NCI-H1694 treated with DMSO at 0.1 percent for 48 hours (cell line): Measurements from ENCODE around the gene STAC2.
"Not testable (repeated sequence)": the region's sequence is repeated elsewhere in the genome, so short reads cannot be mapped to it uniquely, and the experiment has no call there.

Source experiments
- DNase-seq: peaks from one replicate; lab custom pipeline; 2025; lab: John Stamatoyannopoulos, UW

Gene STAC2, protein sequence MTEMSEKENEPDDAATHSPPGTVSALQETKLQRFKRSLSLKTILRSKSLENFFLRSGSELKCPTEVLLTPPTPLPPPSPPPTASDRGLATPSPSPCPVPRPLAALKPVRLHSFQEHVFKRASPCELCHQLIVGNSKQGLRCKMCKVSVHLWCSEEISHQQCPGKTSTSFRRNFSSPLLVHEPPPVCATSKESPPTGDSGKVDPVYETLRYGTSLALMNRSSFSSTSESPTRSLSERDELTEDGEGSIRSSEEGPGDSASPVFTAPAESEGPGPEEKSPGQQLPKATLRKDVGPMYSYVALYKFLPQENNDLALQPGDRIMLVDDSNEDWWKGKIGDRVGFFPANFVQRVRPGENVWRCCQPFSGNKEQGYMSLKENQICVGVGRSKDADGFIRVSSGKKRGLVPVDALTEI

GRCh38 chr17:39225308-39225958 is at the start of gene STAC2:
TSS of gene STAC2 (minus strand) at chr17:39225945. CDS start at chr17:39225502, 443 bp downstream.
- no peak for DNase-seq

DNA sequence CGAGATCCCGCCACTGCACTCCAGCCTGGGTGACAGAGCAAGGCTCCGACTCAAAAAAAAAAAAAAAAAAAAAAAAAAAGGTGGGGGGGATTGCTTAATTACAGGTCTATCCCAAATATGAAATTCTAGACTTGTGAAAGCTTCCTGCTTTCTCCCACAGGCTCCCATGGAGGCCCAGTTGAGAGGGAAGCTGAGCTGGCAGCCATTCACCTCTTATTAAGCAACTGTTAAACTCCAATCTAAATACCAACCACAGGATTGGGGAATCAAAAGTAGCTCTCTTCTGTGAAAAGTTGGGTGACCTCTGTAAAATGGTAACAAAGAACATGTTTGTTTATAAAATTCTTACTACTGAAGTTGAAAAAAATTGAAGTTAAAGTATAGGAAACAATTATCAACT is 45.8 kb upstream of the STAC2 start:
- DNase-seq = no peak

GRCh38 chr17:39270923-39271322 is 45.2 kb upstream of the STAC2 start:
- peak; percentile 40 for DNase-seq

- no peak for DNase-seq
Observed at GRCh38 chr17:39264119-39264518, 38.4 kb upstream of the STAC2 start.

GRCh38 chr17:39261286-39261685 is 35.5 kb upstream of the STAC2 start:
- DNase-seq = no peak

- DNase-seq = no peak
Observed at GRCh38 chr17:39252788-39253460, 27.2 kb upstream of the STAC2 start.

DNA sequence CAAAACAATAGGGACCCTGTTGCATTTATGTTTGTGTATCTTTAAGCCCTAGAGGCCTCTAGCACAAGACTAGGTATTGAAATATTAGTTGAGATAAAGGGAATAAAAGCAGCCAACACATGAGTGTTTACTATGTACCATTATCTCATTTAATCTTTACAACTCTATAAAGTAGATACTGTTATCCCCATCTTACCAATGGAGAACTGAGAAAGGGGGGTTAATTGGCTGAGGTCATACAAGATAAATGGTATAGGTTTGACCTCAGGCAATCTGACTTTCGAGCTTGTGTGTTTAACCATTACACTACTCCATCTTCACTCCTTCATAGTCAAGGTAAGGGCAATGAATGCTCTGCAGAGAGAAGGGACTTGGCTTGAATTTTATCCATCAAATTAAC is 26.3 kb upstream of the STAC2 start:
- no peak for DNase-seq

DNA sequence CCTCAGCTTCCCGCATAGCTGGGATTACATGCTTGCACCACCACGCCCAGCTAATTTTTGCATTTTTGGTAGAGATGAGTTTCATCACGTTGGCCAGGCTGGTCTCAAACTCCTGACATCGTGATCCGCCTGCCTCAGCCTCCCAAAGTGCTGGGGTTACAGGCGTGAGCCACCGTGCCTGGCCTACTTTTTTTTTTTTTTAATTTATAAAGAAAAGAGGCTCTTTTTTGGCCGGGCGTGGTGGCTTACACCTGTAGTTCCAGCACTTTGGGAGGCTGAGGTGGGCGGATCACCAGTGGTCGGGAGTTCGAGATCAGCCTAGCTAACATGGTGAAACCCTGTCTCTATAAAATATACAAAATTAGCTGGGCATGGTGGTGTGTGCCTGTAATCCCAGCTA is 24.3 kb upstream of the STAC2 start:
- DNase-seq = not testable (repeated sequence)

- no peak for DNase-seq
Observed at GRCh38 chr17:39246274-39246673, 20.5 kb upstream of the STAC2 start.

- DNase-seq = peak; percentile 73
Observed at GRCh38 chr17:39244600-39245570, 19.1 kb upstream of the STAC2 start.

DNA sequence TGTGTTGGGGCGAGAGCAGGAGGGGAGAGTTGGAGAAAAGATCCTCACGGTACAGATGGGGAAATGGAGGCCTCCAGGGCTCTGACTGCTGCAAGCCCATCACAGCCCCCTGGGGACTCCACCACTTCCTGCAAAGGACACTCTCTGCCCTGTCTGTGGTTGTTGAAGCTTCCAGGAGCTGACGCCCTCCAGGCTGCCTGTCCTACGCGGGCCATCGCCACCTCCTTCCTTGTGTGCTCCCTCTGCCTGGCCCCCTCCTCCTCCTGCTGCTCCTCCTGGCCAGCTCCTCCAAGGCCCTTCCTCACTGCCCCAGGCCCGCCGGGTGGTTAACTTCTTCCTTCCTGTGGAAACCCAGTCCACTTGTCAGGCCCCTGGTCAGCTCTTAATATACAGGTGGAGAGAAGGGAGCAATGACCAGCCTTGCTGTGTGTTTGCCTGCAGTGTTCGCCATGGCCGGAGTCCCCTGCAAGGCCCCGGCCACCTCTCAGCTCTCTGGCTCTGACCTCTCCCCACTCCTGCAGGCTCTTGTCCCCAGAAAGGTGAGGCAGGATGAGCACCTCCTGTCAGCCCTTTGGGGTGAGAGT is 18.4 kb upstream of the STAC2 start:
- DNase-seq = no peak

DNA sequence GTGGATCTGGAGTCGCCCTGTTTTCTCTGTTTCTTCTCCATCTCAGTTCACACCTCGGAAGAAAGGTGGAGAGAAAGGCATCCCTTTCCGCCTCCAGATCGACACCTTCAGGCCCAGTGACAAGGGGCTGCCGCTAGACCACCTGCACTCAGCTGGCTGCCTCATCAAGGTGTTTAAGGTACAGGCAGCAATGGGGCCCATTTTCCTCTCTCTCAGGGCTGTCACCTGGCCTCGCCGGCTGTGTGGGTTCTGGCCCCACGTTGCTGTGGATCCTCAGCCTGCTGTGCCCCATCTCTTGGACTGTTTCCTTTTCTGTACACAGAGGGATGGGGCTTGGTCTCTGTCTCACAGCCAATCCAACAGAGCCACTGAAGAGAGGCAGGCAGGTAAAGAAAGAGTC is 17.4 kb upstream of the STAC2 start:
- DNase-seq = no peak

- DNase-seq = no peak
Observed at GRCh38 chr17:39240631-39241030, 14.9 kb upstream of the STAC2 start.

DNA sequence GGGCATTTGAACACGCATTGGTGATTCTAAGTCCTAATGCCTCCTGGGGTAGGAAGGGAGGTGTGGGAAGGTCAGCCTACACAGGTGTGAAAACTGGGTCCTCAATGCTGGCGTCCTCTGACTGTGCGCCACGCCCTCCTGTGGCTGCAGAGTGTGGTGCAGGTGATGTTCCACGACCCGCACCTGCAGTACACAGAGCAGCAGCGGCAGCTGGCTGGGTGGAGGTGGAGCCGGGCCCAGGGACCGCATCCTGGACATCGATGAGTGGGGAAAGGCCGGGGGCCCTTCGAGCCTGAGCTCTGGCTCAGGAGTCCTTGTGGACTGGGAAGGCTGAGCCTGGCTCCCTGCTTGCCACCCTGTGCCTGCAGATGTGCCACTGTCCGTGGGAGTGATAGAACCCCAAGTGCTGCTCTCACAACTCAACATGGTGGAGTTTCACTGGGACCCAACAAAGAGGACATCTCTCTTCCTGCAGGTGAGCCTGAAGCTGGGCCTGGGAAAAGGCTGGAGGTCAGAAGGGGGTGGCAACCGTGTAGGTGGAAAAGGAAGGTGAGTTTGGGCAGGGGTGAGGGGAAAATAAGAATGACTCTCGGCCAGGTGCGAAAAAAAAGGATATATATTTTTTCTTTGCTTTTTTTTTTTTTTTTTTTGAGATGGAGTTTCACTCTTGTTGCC is 14.0 kb upstream of the STAC2 start:
- no peak for DNase-seq

GRCh38 chr17:39238311-39238972 is 12.7 kb upstream of the STAC2 start:
- DNase-seq = peak; percentile 16

DNA sequence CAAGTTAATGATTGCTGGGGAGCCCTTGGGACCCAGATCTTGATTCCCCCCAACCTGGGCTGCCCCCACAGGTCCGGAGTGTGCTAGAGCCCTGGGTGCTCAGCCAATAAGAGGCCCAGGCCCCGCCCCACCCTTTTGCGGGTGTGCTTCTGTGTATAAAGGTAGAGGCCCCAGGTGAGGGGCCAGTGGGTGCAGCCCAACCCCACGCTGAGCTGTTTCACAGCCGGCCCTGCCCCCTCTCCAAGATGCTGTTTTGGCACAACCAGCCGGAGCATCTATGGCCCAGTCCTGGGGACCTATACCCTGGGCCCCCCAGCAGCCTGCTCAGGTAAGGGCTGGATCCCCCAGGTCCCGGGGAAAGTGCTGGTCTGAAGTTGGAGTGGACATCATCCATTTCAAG is 11.8 kb upstream of the STAC2 start:
- no peak for DNase-seq

DNA sequence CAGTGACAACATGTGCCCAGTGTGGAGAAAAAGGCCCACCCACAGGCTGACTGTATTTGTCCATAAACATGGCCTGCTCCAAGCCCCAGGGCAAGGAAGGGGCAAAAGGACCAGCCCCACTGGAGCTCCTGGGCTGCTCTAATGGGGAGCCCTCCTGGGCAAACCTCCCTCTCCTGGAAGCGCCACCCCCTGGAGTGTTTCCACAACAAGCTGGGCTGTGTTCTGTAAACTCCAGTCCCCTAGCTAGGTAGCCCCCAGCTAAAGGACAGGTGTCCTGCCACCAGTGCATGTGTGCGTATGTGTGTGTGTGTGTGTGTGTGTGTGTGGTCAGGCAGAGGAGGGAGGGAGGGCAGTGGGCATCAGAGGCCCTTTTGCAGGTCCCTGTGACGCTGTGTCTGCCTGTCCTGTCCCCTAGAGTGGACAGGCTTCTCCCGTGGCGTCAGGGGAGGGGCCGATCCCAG is 11.3 kb upstream of the STAC2 start:
- no peak for DNase-seq

DNA sequence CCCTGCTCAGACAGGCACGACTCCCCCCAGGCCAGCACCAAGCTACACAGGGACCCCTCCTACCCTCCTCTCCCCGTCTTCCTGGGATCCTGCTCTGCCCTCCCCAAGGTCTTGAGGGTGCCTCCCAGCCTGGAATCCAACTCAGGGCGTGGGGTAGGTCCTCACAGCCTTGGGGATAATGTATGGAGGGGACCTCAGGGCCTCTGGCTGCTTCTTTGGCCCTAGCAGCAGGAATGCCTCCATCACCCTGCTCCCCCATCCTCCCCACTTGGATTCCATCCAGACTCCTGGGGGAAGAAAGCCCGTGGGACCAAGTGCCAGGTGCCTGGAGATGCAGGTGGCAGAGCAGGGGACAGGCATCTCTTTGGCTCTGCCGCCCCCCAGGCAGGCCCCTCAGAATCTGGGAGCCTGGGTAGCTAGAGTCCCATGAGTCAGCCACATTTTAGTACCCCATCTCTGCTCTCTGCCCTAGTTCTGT is 10.7 kb upstream of the STAC2 start:
- DNase-seq = no peak

DNA sequence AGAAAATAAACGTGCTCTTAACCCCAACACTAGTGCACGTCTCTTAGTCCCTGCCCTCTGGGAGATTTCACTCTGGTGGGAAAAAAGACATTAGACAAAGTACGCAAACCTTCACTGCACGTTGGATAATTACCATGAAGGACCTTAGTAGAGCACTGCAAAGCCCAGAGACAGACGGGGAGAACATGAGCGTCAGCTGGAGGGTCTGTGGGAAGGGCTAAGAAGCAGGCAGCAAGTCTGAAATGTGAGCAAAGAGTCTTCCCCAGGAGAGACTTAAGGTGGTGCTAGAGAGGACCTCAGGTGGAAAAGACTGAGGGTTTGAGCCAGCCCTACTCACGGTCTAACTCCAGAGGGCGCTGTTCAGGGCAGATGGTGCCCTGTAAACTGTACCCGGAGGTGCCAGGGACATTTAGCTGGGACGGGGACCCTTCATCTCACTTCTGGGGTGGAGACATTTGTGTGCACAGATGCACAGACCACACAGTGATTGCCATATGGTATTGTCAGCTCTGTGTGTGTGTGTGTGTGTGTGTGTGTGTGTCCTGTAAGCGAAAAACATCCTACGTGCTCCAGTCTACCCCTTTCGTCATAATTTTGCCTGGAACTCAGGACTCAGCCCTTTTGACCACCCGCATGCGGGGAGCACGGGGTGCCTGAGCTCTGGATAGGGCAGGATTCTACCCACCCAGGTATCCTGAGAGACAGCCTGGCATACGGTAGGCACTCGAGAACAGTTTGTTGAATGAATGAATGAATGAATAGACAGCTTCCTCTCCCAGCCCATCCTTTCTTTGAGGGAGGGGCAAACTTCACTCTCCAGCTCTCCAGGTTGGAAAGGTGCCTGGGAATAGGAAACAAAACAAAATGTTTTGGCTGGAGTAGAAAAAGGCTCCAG is 10.1 kb upstream of the STAC2 start:
- DNase-seq = peak; percentile 97
